ENCODE results near the gene RYR3. TPM values are rescaled to one million over a fixed set of nuclear protein-coding genes. Genes with fewer than 3 reads are reported as not detected.

Gene RYR3
- total RNA-seq, 1 donor from 2014 or later, result 1.5 TPM

GRCh38 chr15:33448151-33448550 is 137.4 kb downstream of the RYR3 start:
- Histone ChIP-seq H3K9ac (ENCODE audit: low read length) (no peak overlapping the region), H3K4me1 (ENCODE audit: insufficient read depth, low read length) (no peaks in the 10 kb centered on the region), H3K27me3 (ENCODE audit: insufficient read depth, low read length) (no peaks in the 10 kb centered on the region), H3K9me3 (ENCODE audit: insufficient read depth, low read depth, low read length) (no peaks in the 10 kb centered on the region), H3K36me3 (ENCODE audit: insufficient read depth, low read length) (no peaks in the 10 kb centered on the region), H3K4me3 (ENCODE audit: insufficient read depth, low read depth, low read length) (no peak overlapping the region), H2AFZ (ENCODE audit: low read depth, low read length) (no peak overlapping the region), H4K20me1 (ENCODE audit: insufficient read depth, low read length) (no peaks in the 10 kb centered on the region), H3K4me2 (ENCODE audit: low read length) (no peak overlapping the region), H3K79me2 (ENCODE audit: insufficient read depth, low read length) (no peaks in the 10 kb centered on the region), H3K27ac (ENCODE audit: low read depth, low read length) (no peak overlapping the region)
- no peak overlapping the region for H3K27ac Mint-ChIP-seq (ENCODE audit: unreplicated experiment)
- no peak for FAIRE-seq
- H3K4me3 Mint-ChIP-seq (ENCODE audit: unreplicated experiment), result no peak overlapping the region
- H3K4me1 Mint-ChIP-seq (ENCODE audit: low read depth, unreplicated experiment), result peaks cover 6% of the 10 kb centered on the region
- TF ChIP-seq, protein P1, sequence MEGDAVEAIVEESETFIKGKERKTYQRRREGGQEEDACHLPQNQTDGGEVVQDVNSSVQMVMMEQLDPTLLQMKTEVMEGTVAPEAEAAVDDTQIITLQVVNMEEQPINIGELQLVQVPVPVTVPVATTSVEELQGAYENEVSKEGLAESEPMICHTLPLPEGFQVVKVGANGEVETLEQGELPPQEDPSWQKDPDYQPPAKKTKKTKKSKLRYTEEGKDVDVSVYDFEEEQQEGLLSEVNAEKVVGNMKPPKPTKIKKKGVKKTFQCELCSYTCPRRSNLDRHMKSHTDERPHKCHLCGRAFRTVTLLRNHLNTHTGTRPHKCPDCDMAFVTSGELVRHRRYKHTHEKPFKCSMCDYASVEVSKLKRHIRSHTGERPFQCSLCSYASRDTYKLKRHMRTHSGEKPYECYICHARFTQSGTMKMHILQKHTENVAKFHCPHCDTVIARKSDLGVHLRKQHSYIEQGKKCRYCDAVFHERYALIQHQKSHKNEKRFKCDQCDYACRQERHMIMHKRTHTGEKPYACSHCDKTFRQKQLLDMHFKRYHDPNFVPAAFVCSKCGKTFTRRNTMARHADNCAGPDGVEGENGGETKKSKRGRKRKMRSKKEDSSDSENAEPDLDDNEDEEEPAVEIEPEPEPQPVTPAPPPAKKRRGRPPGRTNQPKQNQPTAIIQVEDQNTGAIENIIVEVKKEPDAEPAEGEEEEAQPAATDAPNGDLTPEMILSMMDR (IDR thresholded peaks at IDR 0.05; ENCODE audit: insufficient read depth, low read depth, low read length), result no peak
- no peak for TF ChIP-seq EZH2 (IDR thresholded peaks at IDR 0.05; ENCODE audit: insufficient read depth, low read length)
- H3K27me3 Mint-ChIP-seq (ENCODE audit: low read depth, unreplicated experiment), result peaks cover 9% of the 10 kb centered on the region
- H3K9me3 Mint-ChIP-seq (ENCODE audit: unreplicated experiment), result no peaks in the 10 kb centered on the region
- no peak for DNase-seq (ENCODE audit: low read depth)
- no peaks in the 10 kb centered on the region for H3K36me3 Mint-ChIP-seq (ENCODE audit: low read depth, unreplicated experiment)

DNA sequence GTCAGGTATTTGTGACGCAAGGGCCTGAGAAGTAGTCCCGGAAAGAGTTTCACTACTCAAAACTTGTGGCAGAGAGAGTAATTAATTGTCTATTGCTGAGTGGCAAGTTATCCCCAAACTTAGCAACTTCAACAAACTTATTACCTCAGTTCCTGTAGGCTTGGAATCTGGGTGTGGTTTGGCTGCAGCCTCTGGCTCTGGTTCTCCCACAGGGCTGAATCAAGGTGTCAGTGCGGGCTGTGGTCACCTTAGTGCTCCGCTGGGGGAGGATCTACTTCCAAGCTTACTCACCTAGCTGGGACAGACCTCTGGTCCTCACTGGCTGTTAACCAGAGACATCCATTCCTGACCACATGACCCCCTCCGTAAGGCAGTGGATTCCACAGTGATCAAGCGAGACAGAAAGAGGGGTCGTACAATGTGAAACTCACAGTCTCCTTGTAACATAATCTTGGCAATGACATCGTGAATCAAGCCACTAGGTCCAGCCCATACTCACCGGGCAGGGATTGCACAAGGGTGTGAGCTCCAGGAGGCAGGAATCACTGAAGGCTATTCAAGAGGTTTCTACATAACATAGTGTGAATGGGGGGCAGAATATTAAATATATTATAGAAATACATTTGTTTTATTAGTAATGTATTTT is 138.3 kb downstream of the RYR3 start:
- Histone ChIP-seq H3K27me3 (ENCODE audit: insufficient read depth, low read length) (no peaks in the 10 kb centered on the region), H3K4me3 (ENCODE audit: insufficient read depth, low read depth, low read length) (no peak overlapping the region), H3K27ac (ENCODE audit: low read depth, low read length) (no peak overlapping the region), H3K9ac (ENCODE audit: low read length) (no peak overlapping the region), H3K36me3 (ENCODE audit: insufficient read depth, low read length) (no peaks in the 10 kb centered on the region), H3K9me3 (ENCODE audit: insufficient read depth, low read depth, low read length) (no peaks in the 10 kb centered on the region), H3K4me1 (ENCODE audit: insufficient read depth, low read length) (no peaks in the 10 kb centered on the region), H3K4me2 (ENCODE audit: low read length) (no peak overlapping the region), H4K20me1 (ENCODE audit: insufficient read depth, low read length) (no peaks in the 10 kb centered on the region), H2AFZ (ENCODE audit: low read depth, low read length) (no peak overlapping the region), H3K79me2 (ENCODE audit: insufficient read depth, low read length) (no peaks in the 10 kb centered on the region)
- TF ChIP-seq, protein P1 (IDR thresholded peaks at IDR 0.05; ENCODE audit: insufficient read depth, low read depth, low read length), result no peak
- no peak for TF ChIP-seq EZH2 (IDR thresholded peaks at IDR 0.05; ENCODE audit: insufficient read depth, low read length)
- peaks cover 9% of the 10 kb centered on the region for H3K27me3 Mint-ChIP-seq (ENCODE audit: low read depth, unreplicated experiment)
- H3K4me3 Mint-ChIP-seq (ENCODE audit: unreplicated experiment), result no peak overlapping the region
- FAIRE-seq, result no peak
- H3K27ac Mint-ChIP-seq (ENCODE audit: unreplicated experiment), result no peak overlapping the region
- DNase-seq (ENCODE audit: low read depth), result no peak
- H3K36me3 Mint-ChIP-seq (ENCODE audit: low read depth, unreplicated experiment), result no peaks in the 10 kb centered on the region
- no peaks in the 10 kb centered on the region for H3K4me1 Mint-ChIP-seq (ENCODE audit: low read depth, unreplicated experiment)
- H3K9me3 Mint-ChIP-seq (ENCODE audit: unreplicated experiment), result no peaks in the 10 kb centered on the region

DNA sequence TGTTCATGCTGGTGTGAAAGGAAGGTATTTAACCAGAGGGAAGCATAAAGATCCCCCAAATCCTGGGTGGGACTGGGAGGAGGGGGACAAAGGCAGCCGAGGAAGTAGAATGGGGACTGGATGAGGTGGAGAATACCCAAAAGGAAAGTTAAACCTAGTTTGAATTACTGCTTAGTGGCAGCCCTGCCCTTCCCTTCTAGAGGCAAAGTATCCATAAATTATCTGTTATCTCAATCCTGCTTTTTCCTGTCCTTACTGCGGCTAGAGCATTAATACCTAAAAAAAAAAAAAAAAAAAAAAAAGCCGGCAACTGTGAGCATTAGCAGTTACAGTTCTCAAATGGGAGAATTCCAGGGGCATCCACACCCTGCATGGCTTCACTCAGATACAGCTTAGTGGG is 139.0 kb downstream of the RYR3 start:
- Histone ChIP-seq H4K20me1 (ENCODE audit: insufficient read depth, low read length) (no peaks in the 10 kb centered on the region), H3K9me3 (ENCODE audit: insufficient read depth, low read depth, low read length) (no peaks in the 10 kb centered on the region), H3K36me3 (ENCODE audit: insufficient read depth, low read length) (no peaks in the 10 kb centered on the region), H2AFZ (ENCODE audit: low read depth, low read length) (no peak overlapping the region), H3K79me2 (ENCODE audit: insufficient read depth, low read length) (no peaks in the 10 kb centered on the region), H3K4me2 (ENCODE audit: low read length) (no peak overlapping the region), H3K4me1 (ENCODE audit: insufficient read depth, low read length) (no peaks in the 10 kb centered on the region), H3K9ac (ENCODE audit: low read length) (no peak overlapping the region), H3K27ac (ENCODE audit: low read depth, low read length) (no peak overlapping the region), H3K4me3 (ENCODE audit: insufficient read depth, low read depth, low read length) (no peak overlapping the region), H3K27me3 (ENCODE audit: insufficient read depth, low read length) (no peaks in the 10 kb centered on the region)
- DNase-seq (ENCODE audit: low read depth) (no peak), FAIRE-seq (no peak)
- Mint-ChIP-seq H3K4me3 (ENCODE audit: unreplicated experiment) (no peak overlapping the region), H3K27ac (ENCODE audit: unreplicated experiment) (no peak overlapping the region), H3K27me3 (ENCODE audit: low read depth, unreplicated experiment) (peaks cover 9% of the 10 kb centered on the region), H3K36me3 (ENCODE audit: low read depth, unreplicated experiment) (no peaks in the 10 kb centered on the region), H3K9me3 (ENCODE audit: unreplicated experiment) (no peaks in the 10 kb centered on the region), H3K4me1 (ENCODE audit: low read depth, unreplicated experiment) (no peaks in the 10 kb centered on the region)
- TF ChIP-seq, protein P1 (IDR thresholded peaks at IDR 0.05; ENCODE audit: insufficient read depth, low read depth, low read length), result no peak
- no peak for TF ChIP-seq EZH2 (IDR thresholded peaks at IDR 0.05; ENCODE audit: insufficient read depth, low read length)

All from astrocyte (in vitro differentiated cells and primary cell).